Ovary (tissue), 3 donors: ENCODE results near the gene PXDC1.

Experiments
- POLR2A ChIP-seq: fragments of 450-650 bp; IDR thresholded peaks from one replicate; pipeline ENCODE4 v1.6.1; 2017; ENCODE audit warnings: antibody characterized with exemption, mild to moderate bottlenecking, moderate library complexity
- TF ChIP-seq, protein P1 (sequence below), 3 donors: fragments of 450-650 bp in 2 of 3; fragments of 200-600 bp in 1 of 3; IDR thresholded peaks; one replicate each; pipeline versions ENCODE4 v1.5.1 to v1.8.0; 2016 to 2022; ENCODE audit warnings: antibody characterized with exemption in 3 of 3, mild to moderate bottlenecking in 1 of 3
- donor health status: DM: no; HTN: no; CAD: no.

DNA sequence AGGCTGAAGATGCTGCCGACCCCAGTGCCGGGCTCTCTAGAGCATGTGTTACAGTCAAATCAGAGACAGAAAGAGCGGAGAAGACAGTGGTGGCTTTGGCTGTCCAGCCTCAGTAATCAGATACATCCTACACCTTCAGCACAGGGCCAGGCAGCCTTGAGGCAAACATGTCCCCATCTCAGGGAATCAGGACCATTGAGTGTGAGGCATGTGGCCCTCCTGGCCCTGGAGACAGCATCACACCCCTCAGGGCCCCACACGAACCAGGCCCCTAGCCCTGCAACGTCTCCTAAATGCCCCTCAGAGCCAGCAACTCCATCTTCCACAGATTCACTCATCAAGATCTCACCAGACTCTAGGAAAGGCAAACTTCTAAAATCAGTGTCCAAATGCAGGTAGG, 24.5 kb downstream of the PXDC1 start:
- TF ChIP-seq, protein P1, sequence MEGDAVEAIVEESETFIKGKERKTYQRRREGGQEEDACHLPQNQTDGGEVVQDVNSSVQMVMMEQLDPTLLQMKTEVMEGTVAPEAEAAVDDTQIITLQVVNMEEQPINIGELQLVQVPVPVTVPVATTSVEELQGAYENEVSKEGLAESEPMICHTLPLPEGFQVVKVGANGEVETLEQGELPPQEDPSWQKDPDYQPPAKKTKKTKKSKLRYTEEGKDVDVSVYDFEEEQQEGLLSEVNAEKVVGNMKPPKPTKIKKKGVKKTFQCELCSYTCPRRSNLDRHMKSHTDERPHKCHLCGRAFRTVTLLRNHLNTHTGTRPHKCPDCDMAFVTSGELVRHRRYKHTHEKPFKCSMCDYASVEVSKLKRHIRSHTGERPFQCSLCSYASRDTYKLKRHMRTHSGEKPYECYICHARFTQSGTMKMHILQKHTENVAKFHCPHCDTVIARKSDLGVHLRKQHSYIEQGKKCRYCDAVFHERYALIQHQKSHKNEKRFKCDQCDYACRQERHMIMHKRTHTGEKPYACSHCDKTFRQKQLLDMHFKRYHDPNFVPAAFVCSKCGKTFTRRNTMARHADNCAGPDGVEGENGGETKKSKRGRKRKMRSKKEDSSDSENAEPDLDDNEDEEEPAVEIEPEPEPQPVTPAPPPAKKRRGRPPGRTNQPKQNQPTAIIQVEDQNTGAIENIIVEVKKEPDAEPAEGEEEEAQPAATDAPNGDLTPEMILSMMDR (IDR thresholded peaks at IDR 0.05) = no peak
- no peak for TF ChIP-seq POLR2A
